Measurements from ENCODE around the gene ADK. TPM values are rescaled to one million over a fixed set of nuclear protein-coding genes. Genes with fewer than 3 reads are reported as not detected.
"Not testable (repeated sequence)": the region's sequence is repeated elsewhere in the genome, so short reads cannot be mapped to it uniquely, and the experiment has no call there.

ADK gene
- total and polyA plus RNA-seq, 2 of the 13 experiments (the other 11 are each of a cell fraction or from before 2014, with no cell fraction given): 48.6 to 79.1 TPM

GRCh38 chr10:74525885-74526284 lies 374.9 kb downstream of the ADK start (continued):
- TF ChIP-seq KAT8 (CRISPR knock-in tag; IDR thresholded peaks at IDR 0.05) (no peak), ZNF18 (CRISPR knock-in tag; IDR thresholded peaks at IDR 0.05; ENCODE audit: insufficient replicate concordance) (no peak)

- H3K27ac ChIP-seq (ENCODE audit: extremely low read length, insufficient read depth, low read length); H2AFZ ChIP-seq (ENCODE audit: low read length); H3K27me3 ChIP-seq (ENCODE audit: control insufficient read depth in 1 of 2, insufficient read depth in 2 of 2, low read length in 2 of 2); H3K36me3 ChIP-seq (replicated peaks in 1 of 2; ENCODE audit: control insufficient read depth in 1 of 2, insufficient read depth in 2 of 2, low read length in 2 of 2); POLR2A ChIA-PET; BruUV-seq (replicated peaks); H3K4me2 ChIP-seq (ENCODE audit: low read depth, low read length); H3K79me2 ChIP-seq (ENCODE audit: insufficient read depth, low read length); in situ Hi-C loops (cut with HindIII; ENCODE audit: extremely low pct_ligation_motif_present, low pct_unique_long_range_greater_than_20kb); DNase-seq (ENCODE audit: low spot score); H4K20me1 ChIP-seq (ENCODE audit: insufficient read depth, low read length); H3K4me1 ChIP-seq (ENCODE audit: insufficient read depth, low read length); FAIRE-seq; CTCF ChIA-PET (ENCODE audit: low intra/inter-chr PET ratio, low total read pairs); intact Hi-C loops (cut with micrococcal nuclease; ENCODE audit: unreplicated experiment); H3K9me3 ChIP-seq (ENCODE audit: low read length); ATAC-seq; H3K4me3 ChIP-seq (replicated peaks in 1 of 3; ENCODE audit: insufficient read depth in 1 of 3, low read depth in 2 of 3, low read length in 3 of 3); H3K9ac ChIP-seq (ENCODE audit: insufficient read depth, low read depth, low read length): not testable (repeated sequence)
- whole genome bisulfite sequencing (ENCODE audit: low lambda C conversion rate): 94% methylated on average over 5 of the region's 5 CpGs
These were observed 376.6 kb downstream of the ADK start for GRCh38 chr10:74527611-74528010.

GRCh38 chr10:74529205-74529604 lies 378.2 kb downstream of the ADK start:
- no peak overlapping the region for H2AFZ ChIP-seq (ENCODE audit: low read length)
- H3K4me2 ChIP-seq (ENCODE audit: low read depth, low read length): no peak overlapping the region
- H3K27ac ChIP-seq (ENCODE audit: extremely low read length, insufficient read depth, low read length): no peak overlapping the region
- no peak for ATAC-seq
- no peaks in the 10 kb centered on the region for H3K9me3 ChIP-seq (ENCODE audit: low read length)
- H3K36me3 ChIP-seq (replicated peaks in 1 of 2; ENCODE audit: control insufficient read depth in 1 of 2, insufficient read depth in 2 of 2, low read length in 2 of 2): peaks cover 2 to 6% of the 10 kb centered on the region in 2 experiments; a peak in 3 of 5 replicates
- WGBS (ENCODE audit: low lambda C conversion rate): 98% methylated on average over 1 of the region's 1 CpG
- intact Hi-C loops (cut with micrococcal nuclease; ENCODE audit: unreplicated experiment): no loop called here
- no peaks in the 10 kb centered on the region for H3K27me3 ChIP-seq (ENCODE audit: control insufficient read depth in 1 of 2, insufficient read depth in 2 of 2, low read length in 2 of 2)
- no peak for FAIRE-seq
- BruUV-seq (replicated peaks): no TSS peak
- no peak overlapping the region for H3K4me3 ChIP-seq (replicated peaks in 1 of 3; ENCODE audit: insufficient read depth in 1 of 3, low read depth in 2 of 3, low read length in 3 of 3)
- no peaks in the 10 kb centered on the region for H4K20me1 ChIP-seq (ENCODE audit: insufficient read depth, low read length)
- in situ Hi-C loops (cut with HindIII; ENCODE audit: extremely low pct_ligation_motif_present, low pct_unique_long_range_greater_than_20kb): no loop called here
- H3K9ac ChIP-seq (ENCODE audit: insufficient read depth, low read depth, low read length): no peak overlapping the region
- no peak for TF ChIP-seq HMG20B (CRISPR knock-in tag; conservative IDR thresholded peaks at IDR 0.05)
- TF ChIP-seq CEBPB (IDR thresholded peaks at IDR 0.05; ENCODE audit: borderline replicate concordance, low read depth, low read length): peak; percentile 43; the same call in 1 of the 2 replicates
- no peak for TF ChIP-seq ZNF275 (CRISPR knock-in tag; IDR thresholded peaks at IDR 0.05; ENCODE audit: borderline replicate concordance)
- TF ChIP-seq ZNF597 (CRISPR knock-in tag; IDR thresholded peaks at IDR 0.05): no peak
- TF ChIP-seq ARNT2 (CRISPR knock-in tag; IDR thresholded peaks at IDR 0.05; ENCODE audit: low read depth): no peak
- POLR2A ChIA-PET: no interaction called here
- H3K79me2 ChIP-seq (ENCODE audit: insufficient read depth, low read length): no peaks in the 10 kb centered on the region
- DNase-seq (ENCODE audit: low spot score): no peak
- CTCF ChIA-PET (ENCODE audit: low intra/inter-chr PET ratio, low total read pairs): no interaction called here
- H3K4me1 ChIP-seq (ENCODE audit: insufficient read depth, low read length): no peaks in the 10 kb centered on the region
